Activated CD8-positive, alpha-beta T cell treated with anti-CD3 and anti-CD28 coated beads for 36 hours (primary cell): ENCODE results near the gene TUBGCP2. TPM values are rescaled to one million over a fixed set of nuclear protein-coding genes. Genes with fewer than 3 reads are reported as not detected.
A peak's percentile ranks its signal among the peaks of the same experiment; 100 is the strongest.

Source experiments
- ATAC-seq: fragments of 200-7000 bp; cut with Tn5 transposase; one replicate; pipeline ENCODE4 v1.10.0; 2021; ENCODE audit warnings: mild to moderate bottlenecking, moderate library complexity
- CTCF ChIA-PET: fragments of 350-600 bp; sonication (Branson Sonifier 250); formaldehyde crosslinking; loops from one replicate; lab custom pipeline; 2021; ENCODE audit warnings: antibody characterized with exemption; lab: Charles Lee
- POLR2A ChIA-PET: fragments of 350-600 bp; sonication (Branson Sonifier 250); formaldehyde crosslinking; loops from one replicate; lab custom pipeline; 2021; ENCODE audit warnings: antibody characterized with exemption; lab: Charles Lee
- DNase-seq: peaks from one replicate; pipeline ENCODE4 v3.0.0-alpha.2; 2020
- H3K27ac Mint-ChIP-seq: one replicate; pipeline ENCODE4 v1.8.0; 2021; ENCODE audit warnings: mild to moderate bottlenecking, mixed read lengths
- H3K27me3 Mint-ChIP-seq: one replicate; pipeline ENCODE4 v1.8.0; 2021; ENCODE audit warnings: mixed read lengths
- H3K36me3 Mint-ChIP-seq: one replicate; pipeline ENCODE4 v1.8.0; 2021; ENCODE audit warnings: low read depth, mixed read lengths
- H3K4me1 Mint-ChIP-seq: one replicate; pipeline ENCODE4 v1.8.0; 2021; ENCODE audit warnings: low read depth, mixed read lengths
- H3K4me3 Mint-ChIP-seq: one replicate; pipeline ENCODE4 v1.8.0; 2021; ENCODE audit warnings: mild to moderate bottlenecking, moderate library complexity, mixed read lengths
- H3K9me3 Mint-ChIP-seq: one replicate; pipeline ENCODE4 v1.8.0; 2021; ENCODE audit warnings: mixed read lengths
- CTCF ChIP-seq: fragments of 200-600 bp; IDR thresholded peaks from one replicate; pipeline ENCODE4 v1.8.0; 2022; ENCODE audit warnings: antibody characterized with exemption, mild to moderate bottlenecking
- intact Hi-C: fragments of 100-400 bp; cut with micrococcal nuclease; formaldehyde crosslinking; loops from one replicate; pipeline ENCODE4 v1.10.0; 2022
- total RNA-seq, 2 experiments: library from RNA; stranded (reverse); gene quantifications; one replicate each; pipeline ENCODE4 v1.2.3, GENCODE V29; 2021

TUBGCP2 gene
- total RNA-seq, 2 experiments from 2014 or later = 54.1 to 57.5 TPM

DNA sequence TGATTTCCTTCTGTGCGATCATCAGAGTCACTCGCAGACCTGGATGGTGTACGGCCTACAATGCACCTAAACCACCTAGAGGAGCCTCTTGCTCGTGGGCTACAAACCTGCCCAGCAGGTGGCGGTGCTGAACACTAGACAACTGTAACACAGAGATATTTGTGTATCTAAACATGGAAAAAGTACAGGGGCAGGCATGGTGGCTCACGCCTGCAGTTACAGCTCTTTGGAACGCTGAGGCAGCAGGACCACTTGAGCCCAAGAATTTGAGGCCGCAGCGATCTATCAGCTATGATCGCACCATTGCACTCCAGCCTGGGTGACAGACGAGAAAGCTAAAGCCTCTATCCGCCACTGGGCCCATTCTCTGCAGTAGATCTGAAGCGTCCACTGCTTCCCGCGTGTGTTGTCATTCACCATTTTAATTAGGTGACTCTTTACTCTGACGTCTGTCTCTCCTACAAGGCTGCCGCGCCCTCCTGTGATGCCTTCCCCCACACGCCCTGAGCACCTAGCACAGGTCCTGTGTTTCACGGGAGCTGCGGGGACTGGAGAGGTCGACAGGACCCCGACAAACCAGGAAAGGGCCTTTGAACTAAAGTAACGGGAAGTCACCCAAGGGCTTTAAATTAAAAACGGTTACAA is 774 bp downstream of the TUBGCP2 start:
- ATAC-seq (peak; percentile 60), DNase-seq (peak; percentile 97)
- intact Hi-C loops = no loop called here
- CTCF ChIA-PET = interaction anchor here (0.7 to 2.9 kb wide), 25 partner anchors 9 to 209 kb away, joined by 3 to 22 read pairs (median 5); partner anchors contain the start of gene ADAM8
- H3K4me3 Mint-ChIP-seq = peak overlapping the region; percentile 95
- POLR2A ChIA-PET = interaction anchor here (0.9 to 2.0 kb wide), 6 partner anchors 13 to 50 kb away, joined by 3 to 8 read pairs (median 4); no protein-coding TSS in a partner anchor
- peaks cover 9% of the 10 kb centered on the region for H3K36me3 Mint-ChIP-seq
- no peaks in the 10 kb centered on the region for H3K9me3 Mint-ChIP-seq
- H3K27me3 Mint-ChIP-seq = no peaks in the 10 kb centered on the region
- TF ChIP-seq CTCF = peak; percentile 91
- H3K4me1 Mint-ChIP-seq = peaks cover 29% of the 10 kb centered on the region
- H3K27ac Mint-ChIP-seq = peak overlapping the region; percentile 98

GRCh38 chr10:133306941-133307379 is 1.7 kb downstream of the TUBGCP2 start:
- H3K4me3 Mint-ChIP-seq = peak overlapping the region; percentile 95
- ATAC-seq (no peak), DNase-seq (no peak)
- no peak for TF ChIP-seq CTCF
- no peaks in the 10 kb centered on the region for H3K27me3 Mint-ChIP-seq
- peaks cover 34% of the 10 kb centered on the region for H3K4me1 Mint-ChIP-seq
- intact Hi-C loops = no loop called here
- ChIA-PET POLR2A (interaction anchor here (0.6 to 2.0 kb wide), 4 partner anchors 12 to 48 kb away, joined by 3 to 8 read pairs (median 6); no protein-coding TSS in a partner anchor), CTCF (interaction anchor here (1.1 to 2.9 kb wide), 15 partner anchors 12 to 163 kb away, joined by 3 to 22 read pairs (median 6); partner anchors contain the start of gene ADAM8)
- peaks cover 13% of the 10 kb centered on the region for H3K36me3 Mint-ChIP-seq
- H3K27ac Mint-ChIP-seq = peak overlapping the region; percentile 98
- no peaks in the 10 kb centered on the region for H3K9me3 Mint-ChIP-seq

- ChIA-PET POLR2A (no interaction called here), CTCF (interaction anchor here (2.3 to 2.9 kb wide), 2 partner anchors 13 to 28 kb away, joined by 9 to 13 read pairs; no protein-coding TSS in a partner anchor)
- H3K27me3 Mint-ChIP-seq = no peaks in the 10 kb centered on the region
- ATAC-seq = no peak
- peaks cover 13% of the 10 kb centered on the region for H3K36me3 Mint-ChIP-seq
- intact Hi-C loops = no loop called here
- H3K9me3 Mint-ChIP-seq = no peaks in the 10 kb centered on the region
- DNase-seq = no peak
- H3K4me3 Mint-ChIP-seq = no peak overlapping the region
- H3K4me1 Mint-ChIP-seq = peaks cover 34% of the 10 kb centered on the region
- TF ChIP-seq CTCF = no peak
- no peak overlapping the region for H3K27ac Mint-ChIP-seq
Observed at GRCh38 chr10:133306097-133306476, 2.6 kb downstream of the TUBGCP2 start.

- Mint-ChIP-seq H3K4me3 (no peak overlapping the region), H3K9me3 (no peaks in the 10 kb centered on the region), H3K27ac (no peak overlapping the region), H3K4me1 (peaks cover 32% of the 10 kb centered on the region), H3K36me3 (peaks cover 26% of the 10 kb centered on the region), H3K27me3 (no peaks in the 10 kb centered on the region)
- POLR2A ChIA-PET = interaction anchor here (0.8 kb wide), 1 partner anchor 363 kb away, joined by 3 read pairs; no protein-coding TSS in a partner anchor
- DNase-seq (no peak), ATAC-seq (no peak)
- no peak for TF ChIP-seq CTCF
- CTCF ChIA-PET = interaction anchor here (0.8 to 2.6 kb wide), 2 partner anchors 12 to 135 kb away, joined by 3 to 11 read pairs; no protein-coding TSS in a partner anchor
- intact Hi-C loops = no loop called here
Observed at GRCh38 chr10:133303206-133303605, 5.5 kb downstream of the TUBGCP2 start.

GRCh38 chr10:133302230-133302629 is 6.4 kb downstream of the TUBGCP2 start:
- ATAC-seq = no peak
- DNase-seq = no peak
- Mint-ChIP-seq H3K4me1 (peaks cover 28% of the 10 kb centered on the region), H3K9me3 (no peaks in the 10 kb centered on the region), H3K4me3 (no peak overlapping the region), H3K36me3 (peaks cover 28% of the 10 kb centered on the region), H3K27me3 (no peaks in the 10 kb centered on the region), H3K27ac (no peak overlapping the region)
- ChIA-PET CTCF (interaction anchor here (2.6 kb wide), 1 partner anchor 12 kb away, joined by 11 read pairs; no protein-coding TSS in a partner anchor), POLR2A (no interaction called here)
- intact Hi-C loops = no loop called here
- no peak for TF ChIP-seq CTCF
